ENCODE data around the gene PAEP.

DNA sequence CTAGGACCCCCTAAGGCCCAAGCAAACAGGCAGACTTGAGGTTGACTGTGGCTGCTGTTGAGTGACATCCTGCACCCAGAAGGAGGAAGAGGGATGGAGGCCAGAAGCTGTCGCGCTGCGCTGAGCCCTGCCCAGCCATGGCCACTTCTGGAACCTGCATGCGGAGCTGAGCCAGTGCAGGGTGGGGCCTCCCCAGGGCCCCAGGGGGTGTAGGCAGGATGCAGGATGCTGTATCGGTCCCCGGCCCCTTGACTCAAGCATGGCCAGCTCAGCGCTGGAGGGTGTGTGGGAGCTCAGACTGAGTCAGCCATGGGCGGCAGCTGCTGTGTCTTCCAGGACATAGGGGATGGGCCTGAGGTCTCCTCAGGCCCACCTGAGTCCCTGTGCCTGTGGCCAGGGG lies 50.9 kb downstream of the PAEP start:
- TF ChIP-seq GATA2 (IDR thresholded peaks at IDR 0.05; ENCODE audit: low read depth, low read length) (no peak), GATA3 (IDR thresholded peaks at IDR 0.05; ENCODE audit: low read depth, low read length) (no peak)
